22Rv1 (cell line): ENCODE data around the gene HMGN3.

Experiments used
- H3K27ac ChIP-seq: fragments of 450-650 bp; 2 replicates; pipeline ENCODE4 v1.5.1; 2017
- CTCF ChIP-seq: fragments of 450-650 bp; IDR thresholded peaks from 2 replicates; pipeline ENCODE4 v1.5.1; 2017; ENCODE audit warnings: mild to moderate bottlenecking
- ZFX ChIP-seq: fragments of 450-650 bp; IDR thresholded peaks from 2 replicates; pipeline ENCODE4 v1.6.1; 2017; ENCODE audit warnings: antibody characterized with exemption, borderline replicate concordance

The HMGN3 gene

GRCh38 chr6:79184641-79185040 is 49.8 kb downstream of the HMGN3 start:
- no peak overlapping the region for H3K27ac ChIP-seq
- TF ChIP-seq CTCF (no peak), ZFX (no peak)

GRCh38 chr6:79184086-79184485 is 50.4 kb downstream of the HMGN3 start:
- TF ChIP-seq ZFX: no peak
- TF ChIP-seq CTCF: no peak
- H3K27ac ChIP-seq: no peak overlapping the region

- TF ChIP-seq CTCF (no peak), ZFX (no peak)
Measured at GRCh38 chr6:79180052-79180451, 54.4 kb downstream of the HMGN3 start.

GRCh38 chr6:79173378-79173777 is 61.1 kb downstream of the HMGN3 start:
- no peak for TF ChIP-seq CTCF
- TF ChIP-seq ZFX: no peak

More at GRCh38 chr6:79180052-79180451, 54.4 kb downstream of the HMGN3 start:
- peak overlapping the region; percentile 38 for H3K27ac ChIP-seq

GRCh38 chr6:79170959-79171358 is 63.5 kb downstream of the HMGN3 start:
- TF ChIP-seq ZFX (no peak), CTCF (no peak)
- no peak overlapping the region for H3K27ac ChIP-seq

More at GRCh38 chr6:79173378-79173777, 61.1 kb downstream of the HMGN3 start:
- H3K27ac ChIP-seq: no peak overlapping the region

GRCh38 chr6:79170431-79170830 is 64.1 kb downstream of the HMGN3 start:
- TF ChIP-seq CTCF (no peak), ZFX (no peak)
- no peak overlapping the region for H3K27ac ChIP-seq

GRCh38 chr6:79168695-79168980 is 65.8 kb downstream of the HMGN3 start:
- H3K27ac ChIP-seq: no peak overlapping the region
- TF ChIP-seq ZFX (no peak), CTCF (no peak)
